Choroid plexus epithelial cell (primary cell): ENCODE measurements around the gene ZNF672.

Source experiments
- DNase-seq: peaks from one replicate; pipeline ENCODE4 v3.0.0-alpha.2; 2010; ENCODE audit warnings: low read depth
- H3K4me3 ChIP-seq: 2 replicates; pipeline ENCODE4 v1.5.1; 2011; ENCODE audit warnings: low read depth, mild to moderate bottlenecking, control low read depth, low read length, moderate library complexity
- TF ChIP-seq, protein P1 (sequence below): conservative IDR thresholded peaks from 2 replicates; pipeline ENCODE4 v1.5.1; 2011; ENCODE audit warnings: low read depth, mild to moderate bottlenecking, control low read depth, inconsistent platforms, low read length, moderate library complexity

ZNF672 gene

DNA sequence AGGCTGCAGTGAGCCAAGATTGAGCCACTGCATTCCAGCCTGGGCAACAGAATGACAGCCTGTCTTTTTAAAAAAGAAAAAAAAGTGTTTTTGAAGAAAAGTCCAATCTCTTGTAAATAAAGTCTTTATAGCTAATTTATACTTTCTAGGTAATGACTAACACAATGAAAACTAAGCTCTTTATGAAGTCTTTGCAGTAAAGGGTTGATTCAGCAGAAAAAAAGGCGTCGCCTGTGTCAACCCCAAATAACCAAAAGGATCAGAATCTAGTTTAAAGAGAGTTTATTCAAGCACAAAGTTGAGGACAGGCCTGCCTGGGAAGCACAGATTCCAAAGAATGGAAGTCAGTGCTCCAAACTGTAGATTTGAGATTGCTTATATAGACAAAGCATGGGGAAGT is 53.7 kb downstream of the ZNF672 start:
- DNase-seq = no peak
- TF ChIP-seq, protein P1, sequence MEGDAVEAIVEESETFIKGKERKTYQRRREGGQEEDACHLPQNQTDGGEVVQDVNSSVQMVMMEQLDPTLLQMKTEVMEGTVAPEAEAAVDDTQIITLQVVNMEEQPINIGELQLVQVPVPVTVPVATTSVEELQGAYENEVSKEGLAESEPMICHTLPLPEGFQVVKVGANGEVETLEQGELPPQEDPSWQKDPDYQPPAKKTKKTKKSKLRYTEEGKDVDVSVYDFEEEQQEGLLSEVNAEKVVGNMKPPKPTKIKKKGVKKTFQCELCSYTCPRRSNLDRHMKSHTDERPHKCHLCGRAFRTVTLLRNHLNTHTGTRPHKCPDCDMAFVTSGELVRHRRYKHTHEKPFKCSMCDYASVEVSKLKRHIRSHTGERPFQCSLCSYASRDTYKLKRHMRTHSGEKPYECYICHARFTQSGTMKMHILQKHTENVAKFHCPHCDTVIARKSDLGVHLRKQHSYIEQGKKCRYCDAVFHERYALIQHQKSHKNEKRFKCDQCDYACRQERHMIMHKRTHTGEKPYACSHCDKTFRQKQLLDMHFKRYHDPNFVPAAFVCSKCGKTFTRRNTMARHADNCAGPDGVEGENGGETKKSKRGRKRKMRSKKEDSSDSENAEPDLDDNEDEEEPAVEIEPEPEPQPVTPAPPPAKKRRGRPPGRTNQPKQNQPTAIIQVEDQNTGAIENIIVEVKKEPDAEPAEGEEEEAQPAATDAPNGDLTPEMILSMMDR = no peak
- H3K4me3 ChIP-seq = no peak overlapping the region

DNA sequence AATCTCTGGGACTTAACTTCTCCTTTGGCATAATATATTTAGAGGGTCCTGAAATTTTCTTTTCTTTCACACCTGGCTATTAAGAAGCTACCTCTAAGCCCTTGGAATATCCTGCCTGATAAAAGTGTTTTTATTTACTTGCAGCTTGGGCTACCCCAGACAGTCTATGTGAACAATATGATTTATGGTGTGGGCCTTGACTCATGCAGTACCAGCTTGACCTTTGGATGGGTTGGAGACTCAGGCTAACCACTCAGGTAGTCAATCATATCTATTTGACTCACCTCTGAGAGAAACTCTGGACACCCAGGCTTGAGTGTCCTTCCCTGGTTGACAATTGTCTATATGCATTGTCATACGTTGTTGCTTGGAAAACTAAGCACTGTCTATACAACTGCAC is 54.6 kb downstream of the ZNF672 start:
- no peak for DNase-seq
- TF ChIP-seq, protein P1 = no peak
- H3K4me3 ChIP-seq = no peak overlapping the region

DNA sequence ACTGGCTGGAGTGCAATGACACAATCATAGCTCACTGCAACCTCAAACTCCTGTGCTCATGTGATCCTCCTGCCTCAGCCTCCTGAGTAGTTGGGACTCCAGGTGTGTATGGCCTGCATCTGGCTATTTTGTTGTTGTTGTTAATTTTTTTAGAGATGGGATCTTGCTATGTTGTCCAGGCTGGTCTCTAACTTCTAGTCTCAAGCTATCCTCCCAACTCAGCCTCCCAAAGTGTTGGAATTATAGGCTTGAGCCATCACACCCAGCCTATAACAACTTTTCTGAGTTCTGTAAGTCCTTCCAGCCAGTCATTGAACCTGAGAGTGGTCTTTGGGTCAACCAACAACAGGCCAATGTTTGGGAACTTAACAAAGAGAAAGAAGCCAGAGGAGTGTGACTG is 56.8 kb downstream of the ZNF672 start:
- DNase-seq = no peak
- no peak overlapping the region for H3K4me3 ChIP-seq
- TF ChIP-seq, protein P1 = no peak

DNA sequence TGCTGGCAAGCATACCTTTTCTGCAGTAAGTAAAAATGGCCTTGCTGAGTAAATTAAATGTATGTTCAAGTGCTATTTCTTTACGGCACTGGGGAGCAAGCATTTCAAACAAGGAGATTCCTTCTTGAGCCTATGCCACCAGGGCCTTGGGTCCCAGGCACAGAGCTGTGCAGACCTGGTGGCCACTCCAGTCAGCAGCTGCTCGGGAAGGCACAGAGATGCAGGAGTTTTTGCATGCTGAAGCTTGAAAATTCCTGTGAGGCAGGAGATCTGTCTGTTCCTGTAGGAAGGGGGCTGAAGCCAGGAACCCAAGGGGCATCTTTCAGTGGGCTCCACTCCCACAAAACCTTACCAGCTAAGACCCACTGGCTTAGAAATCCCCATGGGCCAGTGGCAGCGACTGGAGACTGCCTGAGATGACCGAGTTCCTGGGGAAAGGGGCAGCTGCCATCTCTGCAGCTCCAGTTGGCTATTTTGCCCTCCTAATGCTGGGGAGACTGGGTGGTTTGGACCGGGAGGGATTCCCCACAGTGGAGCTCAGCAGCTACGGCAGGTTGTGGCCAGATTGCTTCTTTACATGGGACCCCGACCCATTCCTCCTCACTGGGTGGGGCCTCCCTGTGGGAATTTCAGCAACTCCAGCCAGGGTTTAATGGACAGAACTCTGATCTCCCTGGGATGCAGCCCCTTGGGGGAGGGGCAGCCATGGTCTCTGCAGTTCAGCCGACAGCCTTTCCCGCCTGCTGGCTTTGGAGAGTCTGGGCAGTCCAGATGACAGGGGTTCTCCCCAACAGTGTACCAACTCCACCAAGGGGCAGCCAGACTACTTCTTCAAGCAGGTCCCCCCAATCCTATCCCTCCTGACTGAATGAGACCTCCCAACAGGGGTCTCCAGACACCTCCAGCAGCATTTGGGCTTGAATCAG is 59.7 kb downstream of the ZNF672 start:
- H3K4me3 ChIP-seq = no peak overlapping the region
- DNase-seq = no peak
- TF ChIP-seq, protein P1 = no peak
